ENCODE data around the gene TRPC3.
"Not testable (repeated sequence)": the region's sequence is repeated elsewhere in the genome, so short reads cannot be mapped to it uniquely, and the experiment has no call there.

The TRPC3 gene

DNA sequence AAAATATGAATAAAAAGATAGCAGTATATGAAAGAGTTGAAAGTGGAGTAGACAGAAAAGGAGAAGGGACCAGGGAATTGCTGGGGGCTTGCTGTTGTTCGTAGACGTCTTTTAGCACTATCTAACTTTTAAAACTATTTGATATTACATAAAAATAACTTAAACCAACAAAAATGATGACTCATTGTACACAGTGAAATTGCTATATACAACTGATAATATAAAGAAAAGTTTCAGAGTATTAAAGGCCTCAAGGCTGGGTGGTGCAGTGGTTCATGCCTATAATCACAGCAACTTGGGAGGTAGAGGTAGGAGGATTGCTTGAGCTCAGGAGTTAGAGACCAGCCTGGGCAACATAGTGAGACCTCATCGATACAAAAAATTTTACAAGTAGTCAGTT lies 5.2 kb downstream of the TRPC3 start:
- no peak for DNase-seq

DNA sequence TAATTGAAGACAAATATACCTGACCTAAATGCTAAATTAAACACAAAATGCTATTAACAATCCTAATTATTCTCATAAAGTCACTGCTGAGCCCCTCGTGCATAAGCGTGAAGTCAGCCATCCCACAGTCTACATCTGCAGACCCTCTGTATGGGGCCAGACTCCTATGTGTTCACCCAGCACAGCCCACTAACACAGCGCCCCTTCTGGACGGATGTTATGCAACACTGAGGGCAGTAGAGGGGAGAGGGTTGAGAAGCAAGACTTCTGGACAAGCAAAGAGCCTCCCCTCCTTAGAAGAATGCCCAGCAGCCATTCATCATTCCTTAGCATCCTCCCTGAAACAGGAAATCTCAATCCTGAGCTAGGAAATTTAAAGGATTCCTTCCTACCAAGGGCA lies 7.9 kb downstream of the TRPC3 start:
- DNase-seq, result no peak

GRCh38 chr4:121939690-121940089 lies 12.2 kb downstream of the TRPC3 start:
- no peak for DNase-seq

DNA sequence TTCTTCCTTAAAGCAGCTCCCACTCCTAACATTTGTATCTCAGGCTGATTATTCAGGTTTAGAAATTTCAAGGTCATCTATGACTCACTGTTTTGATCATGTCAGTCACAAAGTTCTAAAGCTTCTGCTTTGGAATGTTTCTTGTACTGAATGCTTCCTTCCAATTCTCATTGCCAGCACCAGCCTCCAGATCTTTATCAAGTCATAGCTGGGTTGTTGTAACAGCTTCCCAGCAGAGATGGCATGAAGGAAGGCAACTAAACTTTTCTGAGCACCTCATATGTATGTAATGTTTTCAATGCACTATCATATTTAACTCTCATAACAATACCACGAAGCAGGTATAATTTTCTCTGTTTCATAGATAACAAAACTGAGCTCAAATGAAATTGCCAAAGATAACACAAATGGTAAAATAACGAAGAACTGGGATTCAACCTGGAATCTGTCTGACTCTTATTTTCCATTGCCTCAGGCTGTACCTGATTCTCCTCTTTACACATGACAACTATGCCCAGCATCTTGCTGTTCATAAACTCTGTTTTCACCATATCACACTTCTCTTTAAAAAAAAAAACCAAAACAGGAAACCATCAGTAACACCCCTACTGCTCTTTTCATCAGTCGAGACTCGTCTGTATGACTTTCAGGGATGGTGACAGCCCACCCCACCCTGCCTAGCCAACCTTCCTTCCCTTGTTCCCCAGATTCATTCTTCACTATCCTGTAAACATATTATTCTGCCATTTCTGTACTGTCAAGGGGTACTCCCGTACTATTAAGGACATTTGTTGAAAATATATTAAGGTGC lies 13.4 kb downstream of the TRPC3 start:
- DNase-seq, result no peak

DNA sequence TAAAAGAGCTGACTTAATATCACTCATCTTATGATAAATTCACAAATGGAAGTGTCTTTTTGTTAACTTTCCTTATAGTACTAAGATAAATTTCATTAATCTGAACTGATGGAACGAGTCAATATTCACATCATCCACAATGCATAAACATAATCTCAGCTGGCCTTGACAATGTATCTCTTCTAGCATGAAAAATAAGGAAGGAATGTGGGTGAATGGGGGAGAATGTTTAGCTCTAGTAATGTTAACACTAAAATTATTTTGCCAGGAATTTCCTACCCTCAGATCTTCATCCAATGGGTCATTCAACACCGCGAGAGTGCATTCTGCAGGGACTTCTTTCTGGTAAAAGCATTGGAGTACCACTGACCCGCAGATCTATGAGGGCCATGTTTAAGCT lies 15.8 kb downstream of the TRPC3 start:
- DNase-seq, result no peak

DNA sequence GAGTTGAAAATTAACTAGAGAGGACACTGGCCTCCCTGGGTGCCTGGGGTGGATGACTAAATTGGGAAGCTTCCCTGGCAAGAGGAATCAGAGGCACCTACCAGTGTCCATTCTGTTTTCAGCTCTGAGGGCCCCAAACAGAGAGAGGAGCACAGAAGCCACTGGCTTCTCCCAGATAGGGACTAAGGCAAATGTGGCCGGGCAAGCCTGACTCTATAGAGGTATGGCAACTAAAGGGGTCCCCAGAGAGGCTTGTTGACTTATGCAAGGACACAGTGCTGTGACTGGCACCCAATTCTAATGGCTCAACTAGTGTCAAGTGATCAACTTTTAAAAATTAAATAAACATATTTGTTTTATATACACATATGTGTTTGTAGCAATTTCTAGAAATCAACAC lies 17.2 kb downstream of the TRPC3 start:
- no peak for DNase-seq

GRCh38 chr4:121932212-121932974 lies 19.5 kb downstream of the TRPC3 start:
- no peak for DNase-seq

DNA sequence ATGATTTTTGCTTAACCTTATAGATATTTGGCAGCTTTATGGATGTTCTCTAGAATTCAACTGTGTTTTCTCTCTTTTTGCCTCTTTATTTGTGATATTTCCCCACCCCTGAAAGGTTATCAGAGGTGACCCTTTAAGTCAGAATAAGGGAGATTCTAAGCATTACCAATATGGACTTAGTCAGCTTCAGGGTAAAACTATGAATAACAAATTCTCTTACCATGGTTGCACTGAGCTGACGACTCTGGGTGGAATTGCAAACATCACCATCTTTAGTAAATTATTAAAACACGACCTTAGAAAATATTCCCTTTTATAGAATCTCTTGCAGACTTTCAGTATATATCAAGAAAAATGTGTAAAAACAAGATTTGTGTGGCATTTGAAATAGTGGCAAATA lies 21.6 kb downstream of the TRPC3 start:
- DNase-seq, result no peak

GRCh38 chr4:121927948-121928347 lies 23.9 kb downstream of the TRPC3 start:
- no peak for DNase-seq

- not testable (repeated sequence) for DNase-seq
Measured at GRCh38 chr4:121926490-121926889, 25.4 kb downstream of the TRPC3 start.

- no peak for DNase-seq
Measured at GRCh38 chr4:121923306-121923705, 28.6 kb downstream of the TRPC3 start.

GRCh38 chr4:121913667-121914066 lies 38.2 kb downstream of the TRPC3 start:
- DNase-seq, result no peak

GRCh38 chr4:121908346-121908745 lies 43.5 kb downstream of the TRPC3 start:
- no peak for DNase-seq

DNA sequence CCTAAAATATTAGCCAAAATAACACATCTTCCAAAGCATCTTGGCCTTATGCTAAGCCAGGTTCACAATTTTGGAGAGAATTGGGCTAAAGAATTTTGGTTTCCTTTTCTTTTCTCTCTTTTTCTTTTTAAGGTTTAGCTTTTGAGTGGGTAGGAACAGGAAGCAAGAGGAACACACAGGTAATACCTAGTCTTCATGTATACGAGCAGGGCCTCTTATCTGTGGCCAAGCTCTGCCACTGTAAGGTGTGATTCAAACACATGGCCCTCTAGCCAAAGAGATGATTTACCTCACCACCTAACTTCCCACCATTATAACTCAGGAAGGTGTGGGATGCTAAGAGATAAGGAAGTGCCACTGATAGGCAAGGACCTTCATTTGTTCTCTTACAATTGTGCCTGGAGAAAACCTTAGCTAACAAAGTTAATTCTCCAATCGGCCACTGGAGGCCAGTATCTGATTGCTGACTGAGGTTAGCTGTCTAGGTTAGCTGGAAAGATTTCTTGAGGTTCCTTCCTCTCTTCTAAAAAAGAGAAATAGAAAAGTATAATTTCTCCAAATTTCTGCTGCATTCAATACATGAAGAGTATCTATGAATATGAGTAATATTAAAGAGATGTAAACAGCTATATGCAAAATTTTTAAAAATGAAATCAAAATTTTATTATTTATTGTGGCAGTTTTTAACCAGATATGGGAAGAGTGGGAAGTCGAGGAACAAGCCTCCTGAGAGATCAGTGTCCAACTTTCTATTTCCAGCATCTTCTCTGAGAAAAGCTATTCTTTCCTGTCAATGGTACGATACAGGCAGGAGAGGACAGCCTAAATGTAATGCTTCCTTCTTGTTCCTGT lies 51.5 kb downstream of the TRPC3 start:
- peak; percentile 10 for DNase-seq

DNA sequence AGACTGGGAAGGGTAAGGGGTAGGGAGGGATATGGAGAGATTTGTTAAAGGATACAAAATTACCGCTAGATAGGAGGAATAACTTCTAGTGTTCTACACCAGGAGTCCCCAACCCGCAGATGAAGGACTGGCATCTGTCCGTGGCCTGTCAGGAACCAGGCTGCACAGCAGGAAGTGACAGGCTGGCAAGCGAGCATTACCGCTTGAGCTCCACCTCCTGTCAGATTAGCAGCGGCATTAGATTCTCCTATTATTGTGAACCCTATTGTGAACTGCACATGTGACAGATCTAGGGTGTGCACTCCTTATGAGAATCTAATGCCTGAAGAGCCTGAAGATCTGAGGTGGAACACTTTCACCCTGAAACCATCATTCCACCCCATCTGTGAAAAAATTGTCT lies 53.7 kb downstream of the TRPC3 start:
- DNase-seq, result no peak

DNA sequence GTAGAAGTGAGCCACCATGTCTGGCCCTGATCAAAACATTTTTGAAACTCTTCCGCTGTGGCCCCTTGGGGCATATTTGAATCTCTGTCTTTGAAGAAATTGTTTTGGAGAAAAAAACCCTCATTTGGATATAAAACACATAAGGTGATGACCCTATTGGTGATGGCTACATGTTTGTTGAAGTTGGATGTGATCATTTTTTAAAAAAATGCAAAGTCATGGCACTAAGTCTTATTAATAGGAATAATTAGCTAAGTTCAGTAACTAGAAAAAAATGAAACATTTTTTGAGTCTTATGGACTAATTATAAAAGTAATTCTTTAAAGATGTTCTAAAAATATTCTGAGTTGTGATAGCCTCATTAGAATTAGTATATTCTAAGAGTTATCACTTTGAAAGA lies 63.7 kb downstream of the TRPC3 start:
- DNase-seq, result no peak

DNA sequence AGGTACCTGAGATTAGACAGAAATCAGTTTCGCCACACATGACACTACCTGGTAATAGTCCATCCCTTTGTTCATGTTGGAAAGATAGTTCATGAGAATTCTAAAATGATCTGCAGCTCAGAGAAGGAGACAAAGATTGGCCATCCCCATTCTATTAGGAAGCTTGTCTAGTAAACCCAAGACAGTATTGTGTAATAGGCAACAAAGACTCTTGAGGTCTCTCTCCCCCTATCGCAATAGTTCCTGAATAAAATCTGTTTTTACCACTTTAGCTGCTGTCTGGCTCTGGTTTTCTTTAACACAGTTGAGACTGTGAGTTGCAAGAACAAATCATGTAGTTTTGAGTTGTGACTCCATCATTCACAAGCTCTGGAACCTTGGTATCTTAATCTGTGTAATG lies 66.7 kb downstream of the TRPC3 start:
- no peak for DNase-seq

DNA sequence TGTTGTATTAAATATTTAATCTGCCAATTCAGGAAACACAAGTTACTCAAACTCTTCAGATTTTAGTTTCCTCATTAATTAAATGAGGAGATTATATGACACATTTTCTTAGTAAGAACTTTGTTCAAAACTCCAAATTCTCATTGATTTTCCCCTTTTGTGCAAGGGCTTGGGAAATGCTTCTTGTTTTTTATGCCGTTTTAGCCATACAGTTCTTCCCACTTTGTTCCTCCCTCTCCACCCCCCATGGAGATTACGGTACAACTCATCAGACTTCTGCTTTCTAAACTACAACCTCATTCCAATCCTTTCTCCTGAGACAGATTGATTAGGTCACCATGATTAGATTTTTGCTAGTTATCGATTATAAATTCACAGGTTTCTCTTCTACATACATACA lies 70.7 kb downstream of the TRPC3 start:
- no peak for DNase-seq

DNA sequence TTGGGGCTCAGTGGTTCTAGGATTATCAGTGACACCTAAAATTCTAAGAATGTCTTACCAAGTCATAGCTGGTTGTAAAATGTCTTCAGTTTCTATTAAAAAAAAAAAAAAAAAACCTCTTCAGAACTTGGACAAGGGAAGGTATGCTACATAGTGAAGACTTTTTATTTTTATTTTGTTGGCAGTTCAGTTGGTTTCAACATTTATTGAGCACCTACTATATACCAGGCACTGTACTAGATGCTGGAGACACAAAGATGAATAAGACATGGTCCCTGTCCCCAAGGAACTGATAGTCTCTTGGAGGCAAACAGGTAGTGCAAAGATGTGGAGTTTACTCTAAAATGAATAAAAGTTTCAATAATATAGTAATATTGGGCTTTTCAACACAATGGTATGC lies 72.7 kb downstream of the TRPC3 start:
- no peak for DNase-seq

- no peak for DNase-seq
Measured at GRCh38 chr4:121877041-121877773, 74.7 kb downstream of the TRPC3 start.

GRCh38 chr4:121876070-121876469 lies 75.8 kb downstream of the TRPC3 start:
- no peak for DNase-seq

DNA sequence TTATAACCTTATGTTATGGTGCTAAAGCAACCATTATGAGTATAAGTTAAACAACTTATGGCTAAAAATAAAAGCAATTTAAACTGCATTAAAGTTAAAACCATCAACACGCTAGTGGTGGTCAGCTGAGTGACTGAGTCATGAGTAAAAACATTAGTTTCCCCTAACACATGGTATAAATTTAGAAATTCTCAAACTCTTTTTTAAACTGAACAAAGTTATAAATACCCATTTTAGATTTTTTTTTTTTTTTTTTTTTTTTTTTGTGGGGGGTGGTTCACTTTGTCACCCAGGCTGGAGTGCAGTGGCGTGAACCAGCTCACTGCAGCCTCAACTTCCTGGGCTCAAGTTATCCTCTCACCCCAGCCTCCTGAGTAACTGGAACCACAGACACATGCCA lies 76.2 kb downstream of the TRPC3 start:
- no peak for DNase-seq

Data from right kidney (tissue), 1 donor.